HepG2 (cell line): ENCODE data around the gene RPS15A. TPM values are rescaled to one million over a fixed set of nuclear protein-coding genes. Genes with fewer than 3 reads are reported as not detected.

ENCODE experiments used
- BCL6 ChIP-seq: IDR thresholded peaks from 2 replicates; pipeline ENCODE4 v1.6.1; 2016; ENCODE audit warnings: missing genetic modification reagents, missing compliant biosample characterization
- CBX1 ChIP-seq: IDR thresholded peaks from one replicate; pipeline ENCODE4 v1.6.1; 2016; ENCODE audit warnings: antibody characterized with exemption, low read depth
- CHD2 ChIP-seq: IDR thresholded peaks from 2 replicates; pipeline ENCODE4 v1.6.1; 2011; ENCODE audit warnings: low read depth, low read length, improper control_type of control experiment
- DNMT3B ChIP-seq: conservative IDR thresholded peaks from 2 replicates; pipeline ENCODE4 v1.6.1; 2016; ENCODE audit warnings: missing biosample characterization, control low read depth
- GLI4 ChIP-seq: sonication (generic); formaldehyde crosslinking; IDR thresholded peaks from 2 replicates; pipeline ENCODE4 v1.5.1; 2020; ENCODE audit warnings: missing genetic modification reagents, mild to moderate bottlenecking, moderate library complexity, borderline replicate concordance
- HDAC1 ChIP-seq: sonication (generic); formaldehyde crosslinking; IDR thresholded peaks from 2 replicates; pipeline ENCODE4 v1.5.1; 2020; ENCODE audit warnings: mild to moderate bottlenecking, missing genetic modification reagents
- MAZ ChIP-seq, 2 experiments: sonication (generic) in 1 of 2; formaldehyde crosslinking in 1 of 2; IDR thresholded peaks; 2 replicates each; pipeline versions ENCODE4 v1.5.0 to v1.6.1; 2012 to 2020; ENCODE audit warnings: low read depth in 2 of 2, mild to moderate bottlenecking in 2 of 2, borderline replicate concordance in 1 of 2, improper control_type of control experiment in 1 of 2, low read length in 1 of 2, missing genetic modification reagents in 1 of 2, moderate library complexity in 1 of 2
- PAXIP1 ChIP-seq: sonication (generic); formaldehyde crosslinking; conservative IDR thresholded peaks from 2 replicates; pipeline ENCODE4 v1.4.0; 2020; ENCODE audit warnings: mild to moderate bottlenecking, missing genetic modification reagents, moderate library complexity
- RBM22 ChIP-seq: fragments of 200-400 bp; formaldehyde crosslinking; optimal IDR thresholded peaks from 2 replicates; pipeline ENCODE3; 2017; ENCODE audit warnings: mild to moderate bottlenecking, low read length, moderate library complexity
- RXRA ChIP-seq: sonication (generic); formaldehyde crosslinking; IDR thresholded peaks from 2 replicates; pipeline ENCODE4 v1.5.1; 2020; ENCODE audit warnings: missing genetic modification reagents
- TAF1 ChIP-seq: sonication (generic); formaldehyde crosslinking; IDR thresholded peaks from 2 replicates; pipeline ENCODE4 v1.4.0; 2020; ENCODE audit warnings: missing genetic modification reagents
- ZBTB37 ChIP-seq: sonication (generic); formaldehyde crosslinking; IDR thresholded peaks from 2 replicates; pipeline ENCODE4 v1.4.0; 2020; ENCODE audit warnings: mild to moderate bottlenecking, missing genetic modification reagents
- ZFP36 ChIP-seq: fragments of 150-350 bp; IDR thresholded peaks from 2 replicates; pipeline ENCODE4 v1.6.1; 2018; ENCODE audit warnings: borderline replicate concordance, low read length, low read depth; ENCODE audit not compliant: partially characterized antibody
- ZNF318 ChIP-seq: sonication (generic); formaldehyde crosslinking; IDR thresholded peaks from 2 replicates; pipeline ENCODE4 v1.4.0; 2020; ENCODE audit warnings: mild to moderate bottlenecking, missing genetic modification reagents
- ZNF441 ChIP-seq: sonication (generic); formaldehyde crosslinking; IDR thresholded peaks from 2 replicates; pipeline ENCODE4 v1.7.0; 2021; ENCODE audit warnings: missing genetic modification reagents, borderline replicate concordance
- polyA plus RNA-seq, 8 experiments: library from polyadenylated mRNA; depleted of rRNA in 3 of 8; stranded (reverse) in 7 of 8; unstranded in 1 of 8; fragments of >200 nt; fragmentation: Illumina TruSeq in 4 of 8; extraction: Trizol in 4 of 8; gene quantifications; 2 replicates each; pipeline versions ENCODE4 v1.2.1 to v1.2.3, GENCODE V29; 2011 to 2016; ENCODE audit warnings: low read depth in 4 of 8, missing spikeins in 1 of 8, mixed read lengths in 1 of 8; ENCODE audit not compliant: insufficient read depth in 1 of 8
- total RNA-seq, 5 experiments: library from RNA; depleted of rRNA; stranded (reverse); fragments of >200 nt; fragmentation: Illumina TruSeq; extraction: Trizol; gene quantifications; 2 replicates each; pipeline ENCODE4 v1.2.3, GENCODE V29; 2016; ENCODE audit warnings: low read depth in 1 of 5

The RPS15A gene
- total and polyA plus RNA-seq, 2 of the 13 experiments (the other 11 are each of a cell fraction or from before 2014, with no cell fraction given): 5,489 to 9,457 TPM

- TF ChIP-seq PAXIP1 (CRISPR knock-in tag): peak; percentile 78
- peak; percentile 95 for TF ChIP-seq ZNF441 (CRISPR knock-in tag)
- TF ChIP-seq DNMT3B (CRISPR knock-in tag): peak; percentile 78
- peak; percentile 88 for TF ChIP-seq RXRA (CRISPR knock-in tag)
- peak; percentile 84 for TF ChIP-seq MAZ (IDR thresholded peaks at IDR 0.05; ENCODE audit: borderline replicate concordance, low read depth, low read length)
- peak; percentile 97 for TF ChIP-seq MAZ (CRISPR knock-in tag; IDR thresholded peaks at IDR 0.05; ENCODE audit: low read depth)
- peak; percentile 96 for TF ChIP-seq CHD2
- peak; percentile 68 for TF ChIP-seq BCL6
- peak; percentile 70 for TF ChIP-seq CBX1
- peak; percentile 96 for TF ChIP-seq RBM22
- peak; percentile 90 for TF ChIP-seq ZNF318 (CRISPR knock-in tag)
- TF ChIP-seq ZFP36: peak; percentile 11
- peak; percentile 18; the same call in 1 of the 2 replicates for TF ChIP-seq ZBTB37 (CRISPR knock-in tag)
- TF ChIP-seq HDAC1: peak; percentile 99
- TF ChIP-seq GLI4 (CRISPR knock-in tag): peak; percentile 98
- peak; percentile 100 for TF ChIP-seq TAF1 (CRISPR knock-in tag)
Measured at GRCh38 chr16:18789850-18790706, at the start of gene RPS15A (continued).
